Suprapubic skin (tissue), 4 donors: ENCODE results near the gene ZNF575. TPM values are rescaled to one million over a fixed set of nuclear protein-coding genes. Genes with fewer than 3 reads are reported as not detected.
A peak's percentile ranks its signal among the peaks of the same experiment; 100 is the strongest.

Experiments
- DNase-seq, 2 donors: peaks; one replicate each; pipeline ENCODE4 v3.0.0-alpha.2; 2019; ENCODE audit warnings: low spot score in 2 of 2
- H3K27ac ChIP-seq: fragments of 200-600 bp; sonication (generic); one replicate; pipeline ENCODE4 v1.5.1; 2019
- H3K27me3 ChIP-seq: fragments of 200-600 bp; sonication (generic); one replicate; pipeline ENCODE4 v1.5.1; 2019
- H3K36me3 ChIP-seq: fragments of 200-600 bp; sonication (generic); one replicate; pipeline ENCODE4 v1.5.1; 2019
- H3K4me1 ChIP-seq: fragments of 200-600 bp; sonication (generic); one replicate; pipeline ENCODE4 v1.5.1; 2019
- H3K4me3 ChIP-seq: fragments of 200-600 bp; sonication (generic); one replicate; pipeline ENCODE4 v1.5.1; 2019; ENCODE audit warnings: mild to moderate bottlenecking
- H3K9me3 ChIP-seq: fragments of 200-600 bp; sonication (generic); one replicate; pipeline ENCODE4 v1.5.1; 2019
- EP300 ChIP-seq: sonication (generic); formaldehyde crosslinking; IDR thresholded peaks from one replicate; pipeline ENCODE4 v1.6.1; 2017; ENCODE audit warnings: antibody characterized with exemption
- POLR2A ChIP-seq, 2 donors: fragments of 450-650 bp; IDR thresholded peaks; one replicate each; pipeline ENCODE4 v1.6.1; 2017; ENCODE audit warnings: antibody characterized with exemption in 2 of 2, mild to moderate bottlenecking in 2 of 2, moderate library complexity in 2 of 2
- POLR2AphosphoS5 ChIP-seq, 3 donors: sonication (generic); formaldehyde crosslinking; IDR thresholded peaks; one replicate each; pipeline ENCODE4 v1.6.1; 2017; ENCODE audit warnings: antibody characterized with exemption in 3 of 3
- WGBS: methylation state at CpG from one replicate; pipeline ENCODE4 v1.1.5; 2018; 5-methylcytosine and 5-hydroxymethylcytosine counted together
- total RNA-seq, 4 donors: library from RNA; depleted of rRNA; stranded (reverse); fragments of >200 nt; gene quantifications; one replicate each; pipeline ENCODE4 v1.1.0, GENCODE V29; 2016
- TF ChIP-seq, protein P1 (sequence below), 2 donors: fragments of 200-600 bp in 1 of 2; fragments of 450-650 bp in 1 of 2; sonication (generic) in 1 of 2; IDR thresholded peaks; one replicate each; pipeline ENCODE4 v1.5.1; 2016 to 2019; ENCODE audit warnings: antibody characterized with exemption in 2 of 2, mild to moderate bottlenecking in 1 of 2, moderate library complexity in 1 of 2

ZNF575 gene
- total RNA-seq, 4 donors from 2014 or later = 0.52 to 2.4 (median 0.92) TPM

DNA sequence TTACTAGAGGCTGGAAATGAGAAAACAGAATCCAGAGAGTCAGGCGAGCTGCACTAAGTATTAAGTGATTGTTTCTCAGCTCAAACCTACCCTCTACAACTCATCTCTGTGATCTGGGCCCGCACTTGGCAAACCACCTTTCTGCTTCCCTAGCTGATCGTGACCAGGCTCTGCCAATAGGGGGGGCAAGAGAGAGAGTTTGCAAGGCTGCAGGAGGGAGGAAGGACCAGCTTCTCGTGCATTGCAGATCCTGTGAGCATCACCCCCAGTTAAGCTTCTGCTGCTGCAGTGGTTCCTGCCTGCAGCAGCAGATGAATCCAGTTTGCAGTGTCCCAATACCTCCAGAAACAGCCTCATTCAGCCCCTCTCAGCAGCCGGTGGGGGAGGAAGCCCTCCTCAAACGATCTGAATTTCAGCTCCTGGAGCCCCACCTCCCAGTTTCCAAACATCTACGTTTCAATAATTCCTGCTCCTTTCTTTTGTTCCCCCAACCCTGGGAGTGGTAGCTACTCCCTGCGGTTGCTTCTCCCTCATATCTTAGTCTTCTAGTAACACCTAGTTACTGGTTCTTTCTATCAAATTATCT lies 22.3 kb downstream of the ZNF575 start:
- no peaks in the 10 kb centered on the region for H3K9me3 ChIP-seq
- no peaks in the 10 kb centered on the region for H3K4me1 ChIP-seq
- H3K36me3 ChIP-seq = peaks cover 68% of the 10 kb centered on the region
- no peak for DNase-seq
- WGBS = 43% methylated on average over 8 of the region's 8 CpGs
- no peak overlapping the region for H3K4me3 ChIP-seq
- no peak overlapping the region for H3K27ac ChIP-seq
- no peaks in the 10 kb centered on the region for H3K27me3 ChIP-seq
- TF ChIP-seq, protein P1, sequence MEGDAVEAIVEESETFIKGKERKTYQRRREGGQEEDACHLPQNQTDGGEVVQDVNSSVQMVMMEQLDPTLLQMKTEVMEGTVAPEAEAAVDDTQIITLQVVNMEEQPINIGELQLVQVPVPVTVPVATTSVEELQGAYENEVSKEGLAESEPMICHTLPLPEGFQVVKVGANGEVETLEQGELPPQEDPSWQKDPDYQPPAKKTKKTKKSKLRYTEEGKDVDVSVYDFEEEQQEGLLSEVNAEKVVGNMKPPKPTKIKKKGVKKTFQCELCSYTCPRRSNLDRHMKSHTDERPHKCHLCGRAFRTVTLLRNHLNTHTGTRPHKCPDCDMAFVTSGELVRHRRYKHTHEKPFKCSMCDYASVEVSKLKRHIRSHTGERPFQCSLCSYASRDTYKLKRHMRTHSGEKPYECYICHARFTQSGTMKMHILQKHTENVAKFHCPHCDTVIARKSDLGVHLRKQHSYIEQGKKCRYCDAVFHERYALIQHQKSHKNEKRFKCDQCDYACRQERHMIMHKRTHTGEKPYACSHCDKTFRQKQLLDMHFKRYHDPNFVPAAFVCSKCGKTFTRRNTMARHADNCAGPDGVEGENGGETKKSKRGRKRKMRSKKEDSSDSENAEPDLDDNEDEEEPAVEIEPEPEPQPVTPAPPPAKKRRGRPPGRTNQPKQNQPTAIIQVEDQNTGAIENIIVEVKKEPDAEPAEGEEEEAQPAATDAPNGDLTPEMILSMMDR (IDR thresholded peaks at IDR 0.05) = peak; percentile 27 to 71
- no peak for TF ChIP-seq POLR2AphosphoS5 (IDR thresholded peaks at IDR 0.05)

DNA sequence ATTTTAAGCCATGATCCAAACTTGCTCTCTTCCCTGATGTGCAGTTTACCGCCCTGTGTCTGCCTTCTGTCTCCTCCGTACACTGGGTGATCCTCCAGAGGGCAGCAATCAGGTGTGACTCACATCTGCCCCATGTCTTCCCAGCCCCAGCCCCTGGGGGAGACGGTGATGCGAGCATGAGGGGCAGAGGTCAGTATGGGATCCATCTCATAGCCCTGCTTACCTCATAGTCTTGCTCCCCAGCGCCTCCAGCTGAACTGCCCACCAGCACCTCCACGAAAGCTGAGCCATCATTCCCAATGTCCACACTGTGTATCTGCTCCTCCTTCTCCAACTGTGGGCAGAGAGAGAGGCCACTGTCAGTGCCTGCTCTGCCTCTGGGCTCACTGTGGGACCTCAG lies 27.7 kb downstream of the ZNF575 start:
- Histone ChIP-seq H3K9me3 (no peaks in the 10 kb centered on the region), H3K27me3 (no peaks in the 10 kb centered on the region), H3K4me1 (peaks cover 11% of the 10 kb centered on the region), H3K36me3 (peaks cover 40% of the 10 kb centered on the region), H3K4me3 (no peak overlapping the region), H3K27ac (no peak overlapping the region)
- no peak for DNase-seq
- WGBS = 91% methylated on average over 3 of the region's 6 CpGs
- no peak for TF ChIP-seq POLR2AphosphoS5 (IDR thresholded peaks at IDR 0.05)
- TF ChIP-seq EP300 = no peak
- TF ChIP-seq, protein P1 (IDR thresholded peaks at IDR 0.05) = no peak
- TF ChIP-seq POLR2A (IDR thresholded peaks at IDR 0.05) = no peak

DNA sequence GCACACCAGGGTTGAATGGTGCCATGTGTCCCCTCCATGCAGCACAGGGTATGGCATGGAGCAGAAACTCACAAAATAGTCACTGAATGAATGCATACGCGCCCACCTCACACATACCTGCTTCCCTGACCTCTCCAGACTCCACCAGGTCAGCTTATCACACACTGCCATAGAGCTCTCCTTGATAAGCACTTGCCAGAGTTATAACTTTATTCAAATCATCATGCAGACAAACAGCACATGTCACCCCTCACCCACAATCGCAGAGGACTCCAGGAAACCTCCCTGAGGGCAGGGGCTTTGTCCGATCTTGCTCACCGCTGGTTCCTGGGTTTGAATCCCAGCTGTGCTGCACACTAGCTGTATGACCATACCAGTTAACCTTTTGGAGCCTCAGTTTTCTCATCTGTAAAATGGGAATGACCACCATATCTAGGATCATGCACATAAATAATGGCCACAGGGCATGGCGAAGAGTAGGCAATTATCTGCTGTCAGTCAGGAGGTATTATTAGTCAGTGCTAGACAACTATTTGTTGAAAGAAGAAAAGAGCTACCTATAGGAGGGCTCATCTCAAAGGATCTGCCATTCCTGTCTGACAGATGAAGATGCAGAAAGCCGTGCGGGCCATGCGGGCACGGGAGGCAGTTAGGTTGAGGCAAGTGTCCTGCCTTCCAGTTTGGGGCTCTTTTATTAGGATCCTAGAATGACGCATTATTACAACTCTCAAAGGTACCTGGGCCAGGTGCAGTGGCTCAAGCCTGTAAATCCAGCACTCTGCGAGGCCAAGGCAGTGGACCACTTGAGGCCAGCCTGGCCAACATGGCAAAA lies 28.4 kb downstream of the ZNF575 start:
- Histone ChIP-seq H3K27ac (no peak overlapping the region), H3K36me3 (peaks cover 34% of the 10 kb centered on the region), H3K27me3 (no peaks in the 10 kb centered on the region), H3K4me1 (peaks cover 11% of the 10 kb centered on the region), H3K4me3 (no peak overlapping the region), H3K9me3 (no peaks in the 10 kb centered on the region)
- DNase-seq = no peak
- TF ChIP-seq POLR2A (IDR thresholded peaks at IDR 0.05) (no peak), EP300 (no peak), POLR2AphosphoS5 (IDR thresholded peaks at IDR 0.05) (no peak)
- TF ChIP-seq, protein P1 (IDR thresholded peaks at IDR 0.05) = no peak
- 94% methylated on average over 9 of the region's 12 CpGs for WGBS

DNA sequence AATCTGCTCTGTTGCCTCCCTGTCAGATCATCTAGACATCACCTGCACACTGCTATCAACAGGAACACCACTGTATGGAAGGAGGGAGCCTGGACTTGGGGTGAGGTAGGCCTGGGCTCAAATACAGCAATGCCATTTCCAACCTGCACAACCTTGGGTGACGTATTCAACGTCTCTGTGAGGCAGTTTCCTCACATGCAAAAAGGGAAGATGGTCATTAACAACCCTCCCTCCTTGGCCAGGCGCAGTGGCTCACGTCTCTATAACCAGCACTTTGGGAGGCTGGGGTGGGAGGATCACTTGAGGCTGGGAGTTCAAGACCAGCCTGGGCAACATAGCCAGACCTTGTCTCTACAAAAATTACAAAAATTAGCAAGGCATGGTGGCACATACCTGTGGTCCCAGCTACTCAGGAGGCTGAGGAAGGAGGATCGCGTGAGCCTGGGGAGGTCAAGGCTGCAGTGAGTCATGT lies 29.3 kb downstream of the ZNF575 start:
- H3K9me3 ChIP-seq = no peaks in the 10 kb centered on the region

More for the DNA sequence above, 29.3 kb downstream of the ZNF575 start:
- no peak for DNase-seq
- Histone ChIP-seq H3K4me1 (peaks cover 11% of the 10 kb centered on the region), H3K36me3 (peaks cover 32% of the 10 kb centered on the region), H3K4me3 (no peak overlapping the region), H3K27me3 (no peaks in the 10 kb centered on the region), H3K27ac (peak overlapping the region; percentile 62)
- 86% methylated on average over 6 of the region's 6 CpGs for WGBS
- TF ChIP-seq, protein P1 (IDR thresholded peaks at IDR 0.05) = no peak
- TF ChIP-seq EP300 (no peak), POLR2A (IDR thresholded peaks at IDR 0.05) (no peak), POLR2AphosphoS5 (IDR thresholded peaks at IDR 0.05) (no peak)
